Measurements from ENCODE around the gene PLXND1. TPM values are rescaled to one million over a fixed set of nuclear protein-coding genes. Genes with fewer than 3 reads are reported as not detected.

The PLXND1 gene
- total RNA-seq, 1 donor from 2014 or later = 9.0 TPM

DNA sequence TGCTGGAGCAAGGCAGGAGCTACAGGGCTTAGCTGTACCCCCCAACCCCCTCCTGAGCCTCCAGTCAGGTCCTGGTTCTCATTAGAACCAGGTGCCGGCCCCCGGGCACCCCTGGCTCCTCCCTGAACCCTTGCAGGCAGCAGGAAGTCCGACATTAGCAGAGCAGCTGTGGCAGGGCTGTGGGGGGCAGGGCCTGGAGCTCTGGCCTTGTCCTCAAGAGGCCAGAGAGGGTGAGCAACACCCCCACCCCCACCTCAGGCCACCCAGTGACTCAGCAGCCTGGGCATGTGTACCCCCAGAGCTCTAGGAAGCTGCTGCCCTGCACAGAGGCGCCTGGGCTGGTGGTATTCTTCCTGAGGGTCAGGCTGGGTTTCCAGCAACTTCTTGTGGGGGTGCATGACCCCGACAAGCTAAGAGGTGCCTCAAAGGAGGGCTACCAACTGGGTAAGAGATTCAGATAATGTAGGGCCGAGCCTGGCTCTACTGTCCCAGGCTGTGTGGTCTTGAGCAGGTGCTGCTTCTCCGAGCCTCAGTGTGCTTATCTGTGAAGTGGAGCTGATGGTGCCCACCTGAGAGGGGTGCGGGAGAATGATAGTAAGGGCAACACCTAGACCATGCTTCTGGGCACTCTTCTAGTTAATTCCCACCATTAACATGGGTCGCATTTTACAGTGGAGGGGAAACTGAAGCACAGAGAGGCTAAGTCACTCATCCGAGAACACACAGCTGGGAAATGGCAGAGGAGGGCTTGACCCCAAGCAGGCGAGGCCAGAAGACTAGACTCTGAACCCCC is 47.5 kb downstream of the PLXND1 start:
- Histone ChIP-seq H3K4me1 (peaks cover 40% of the 10 kb centered on the region), H3K27me3 (no peaks in the 10 kb centered on the region), H3K27ac (no peak overlapping the region), H3K79me2 (ENCODE audit: low read depth) (no peaks in the 10 kb centered on the region), H3K36me3 (no peaks in the 10 kb centered on the region), H2AFZ (replicated peaks) (no peak overlapping the region), H3K9me3 (ENCODE audit: low read depth) (no peaks in the 10 kb centered on the region), H4K20me1 (ENCODE audit: low read depth) (no peaks in the 10 kb centered on the region), H3F3A (ENCODE audit: low read depth) (peaks cover 9% of the 10 kb centered on the region), H3K4me3 (no peak overlapping the region), H3K4me2 (no peak overlapping the region), H3K9ac (no peak overlapping the region)
- Mint-ChIP-seq H3K36me3 (no peaks in the 10 kb centered on the region), H3K27ac (no peak overlapping the region), H3K27me3 (ENCODE audit: insufficient read depth, low read depth) (no peaks in the 10 kb centered on the region), H3K4me3 (no peak overlapping the region), H3K4me1 (peaks cover 37% of the 10 kb centered on the region), H3K9me3 (no peaks in the 10 kb centered on the region)
- DNase-seq (ENCODE audit: low spot score) = no peak
- TF ChIP-seq, protein P1, sequence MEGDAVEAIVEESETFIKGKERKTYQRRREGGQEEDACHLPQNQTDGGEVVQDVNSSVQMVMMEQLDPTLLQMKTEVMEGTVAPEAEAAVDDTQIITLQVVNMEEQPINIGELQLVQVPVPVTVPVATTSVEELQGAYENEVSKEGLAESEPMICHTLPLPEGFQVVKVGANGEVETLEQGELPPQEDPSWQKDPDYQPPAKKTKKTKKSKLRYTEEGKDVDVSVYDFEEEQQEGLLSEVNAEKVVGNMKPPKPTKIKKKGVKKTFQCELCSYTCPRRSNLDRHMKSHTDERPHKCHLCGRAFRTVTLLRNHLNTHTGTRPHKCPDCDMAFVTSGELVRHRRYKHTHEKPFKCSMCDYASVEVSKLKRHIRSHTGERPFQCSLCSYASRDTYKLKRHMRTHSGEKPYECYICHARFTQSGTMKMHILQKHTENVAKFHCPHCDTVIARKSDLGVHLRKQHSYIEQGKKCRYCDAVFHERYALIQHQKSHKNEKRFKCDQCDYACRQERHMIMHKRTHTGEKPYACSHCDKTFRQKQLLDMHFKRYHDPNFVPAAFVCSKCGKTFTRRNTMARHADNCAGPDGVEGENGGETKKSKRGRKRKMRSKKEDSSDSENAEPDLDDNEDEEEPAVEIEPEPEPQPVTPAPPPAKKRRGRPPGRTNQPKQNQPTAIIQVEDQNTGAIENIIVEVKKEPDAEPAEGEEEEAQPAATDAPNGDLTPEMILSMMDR (IDR thresholded peaks at IDR 0.05) = no peak

DNA sequence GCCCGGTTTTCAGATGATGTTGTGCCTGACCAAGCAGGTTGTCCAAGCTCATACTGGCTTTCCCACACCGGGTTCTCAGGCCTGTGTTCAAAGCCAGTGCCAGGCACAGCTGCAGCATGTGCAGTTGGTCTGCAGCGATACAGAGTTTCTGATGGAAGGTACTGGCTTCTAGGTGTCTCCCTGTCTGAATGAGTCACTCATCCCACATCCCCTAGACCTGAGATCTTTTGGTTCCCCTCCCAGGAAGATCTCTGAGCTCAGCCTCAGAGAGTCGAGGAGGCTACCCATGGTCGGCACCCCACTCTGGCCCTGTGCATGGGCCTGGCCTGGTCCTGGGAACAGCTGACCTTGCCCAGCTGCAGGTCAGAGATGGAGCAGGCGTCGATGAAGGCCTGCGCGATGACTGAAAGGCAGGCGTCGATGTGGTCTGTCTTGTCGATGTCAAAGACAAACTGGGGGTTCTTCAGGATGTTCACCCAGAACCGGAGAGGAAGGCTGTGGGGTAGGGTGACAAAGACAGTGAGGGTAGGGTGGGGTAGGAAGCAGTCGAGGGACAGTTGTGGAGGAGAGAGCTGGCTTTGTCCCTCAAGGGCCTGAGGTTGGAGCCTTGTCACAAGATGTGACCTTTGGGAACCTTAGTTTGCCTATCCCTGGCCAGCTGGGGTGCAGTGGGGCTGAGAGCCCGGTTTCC is 48.2 kb downstream of the PLXND1 start:
- peak overlapping the region; percentile 70 for H3K27ac Mint-ChIP-seq
- H3K9me3 Mint-ChIP-seq = no peaks in the 10 kb centered on the region

DNA sequence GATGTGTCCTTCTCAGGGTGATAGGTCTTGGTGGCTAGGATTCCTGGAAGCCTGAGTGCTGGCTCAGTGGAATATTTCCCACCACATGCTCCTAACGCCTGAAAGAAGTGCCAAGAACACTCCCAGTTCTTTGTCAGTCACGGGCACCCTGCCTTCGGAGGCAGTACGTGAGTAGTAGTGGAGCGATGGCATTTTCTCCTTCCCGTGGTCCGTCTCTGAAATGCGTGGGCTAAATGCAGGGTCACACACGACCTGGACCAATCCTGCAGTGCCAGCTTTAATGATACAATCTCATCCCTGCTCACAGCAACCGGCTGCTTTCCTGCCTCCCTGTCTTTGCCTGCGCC is 49.0 kb downstream of the PLXND1 start:
- H3F3A ChIP-seq (ENCODE audit: low read depth) = peaks cover 9% of the 10 kb centered on the region

More for the DNA sequence above, 48.2 kb downstream of the PLXND1 start:
- no peaks in the 10 kb centered on the region for H4K20me1 ChIP-seq (ENCODE audit: low read depth)
- H3K79me2 ChIP-seq (ENCODE audit: low read depth) = no peaks in the 10 kb centered on the region
- Mint-ChIP-seq H3K27me3 (ENCODE audit: insufficient read depth, low read depth) (no peaks in the 10 kb centered on the region), H3K4me3 (no peak overlapping the region), H3K36me3 (no peaks in the 10 kb centered on the region), H3K4me1 (peaks cover 43% of the 10 kb centered on the region)
- no peak overlapping the region for H3K9ac ChIP-seq
- H3K4me1 ChIP-seq = peaks cover 45% of the 10 kb centered on the region
- DNase-seq (ENCODE audit: low spot score) = no peak
- H3F3A ChIP-seq (ENCODE audit: low read depth) = peaks cover 9% of the 10 kb centered on the region
- no peaks in the 10 kb centered on the region for H3K9me3 ChIP-seq (ENCODE audit: low read depth)
- H3K36me3 ChIP-seq = no peaks in the 10 kb centered on the region
- no peaks in the 10 kb centered on the region for H3K27me3 ChIP-seq
- H2AFZ ChIP-seq (replicated peaks) = no peak overlapping the region
- H3K4me2 ChIP-seq = no peak overlapping the region
- H3K4me3 ChIP-seq = no peak overlapping the region
- no peak overlapping the region for H3K27ac ChIP-seq
- TF ChIP-seq, protein P1 (IDR thresholded peaks at IDR 0.05) = no peak
- TF ChIP-seq EZH2 (IDR thresholded peaks at IDR 0.05) (no peak), EZH2phosphoT487 (IDR thresholded peaks at IDR 0.05) (no peak)

More for the DNA sequence above, 49.0 kb downstream of the PLXND1 start:
- Histone ChIP-seq H3K9me3 (ENCODE audit: low read depth) (no peaks in the 10 kb centered on the region), H3K27ac (no peak overlapping the region), H3K9ac (no peak overlapping the region), H3K4me2 (peak overlapping the region; percentile 0), H3K36me3 (no peaks in the 10 kb centered on the region), H2AFZ (replicated peaks) (no peak overlapping the region), H3K27me3 (no peaks in the 10 kb centered on the region), H3K4me1 (peaks cover 52% of the 10 kb centered on the region), H4K20me1 (ENCODE audit: low read depth) (no peaks in the 10 kb centered on the region), H3K79me2 (ENCODE audit: low read depth) (no peaks in the 10 kb centered on the region), H3K4me3 (no peak overlapping the region)
- peak overlapping the region; percentile 40 for H3K27ac Mint-ChIP-seq
- H3K9me3 Mint-ChIP-seq = no peaks in the 10 kb centered on the region
- DNase-seq (ENCODE audit: low spot score) = no peak
- H3K36me3 Mint-ChIP-seq = no peaks in the 10 kb centered on the region
- TF ChIP-seq, protein P1 (IDR thresholded peaks at IDR 0.05) = no peak
- TF ChIP-seq EZH2phosphoT487 (IDR thresholded peaks at IDR 0.05) = no peak
- no peak for TF ChIP-seq EZH2 (IDR thresholded peaks at IDR 0.05)
- peaks cover 47% of the 10 kb centered on the region for H3K4me1 Mint-ChIP-seq
- no peak overlapping the region for H3K4me3 Mint-ChIP-seq
- peaks cover 3% of the 10 kb centered on the region for H3K27me3 Mint-ChIP-seq (ENCODE audit: insufficient read depth, low read depth)

All from neural progenitor cell (in vitro differentiated cells).